OCI-LY7 (cell line): ENCODE results near the gene ANKRD65.

ENCODE experiments used
- CTCF ChIP-seq: fragments of 200-600 bp; sonication (generic); conservative IDR thresholded peaks from 2 replicates; pipeline ENCODE4 v1.5.1; 2014; ENCODE audit warnings: mild to moderate bottlenecking, antibody characterized with exemption, low read length, moderate library complexity, mixed read lengths
- EZH2phosphoT487 ChIP-seq: fragments of 200-600 bp; sonication (generic); IDR thresholded peaks from 2 replicates; pipeline ENCODE4 v1.6.1; 2018; ENCODE audit warnings: low read depth, borderline replicate concordance, mild to moderate bottlenecking, mixed run types, antibody characterized with exemption, low read length, moderate library complexity, mixed read lengths

GRCh38 chr1:1406101-1406820 lies 14.8 kb downstream of the ANKRD65 start:
- TF ChIP-seq CTCF = no peak
- TF ChIP-seq EZH2phosphoT487 = no peak
